A549 (cell line): ENCODE data around the gene LCN12. TPM values are rescaled to one million over a fixed set of nuclear protein-coding genes. Genes with fewer than 3 reads are reported as not detected.

Experiments
- ATAC-seq, 2 experiments: fragments of 200-7000 bp in 1 of 2; fragments of >200 bp in 1 of 2; cut with Nextera tagmentation in 1 of 2; cut with Tn5 transposase in 1 of 2; 3 replicates each; pipeline versions ENCODE4 v1.8.0 to v1.9.1; 2018 to 2020; ENCODE audit warnings: mild to moderate bottlenecking in 1 of 2, moderate library complexity in 1 of 2
- CTCF ChIA-PET: fragments of 300-600 bp; sonication (Branson Sonifier 250); formaldehyde crosslinking; extraction: SDS; loops from one replicate; lab custom pipeline; 2021; ENCODE audit warnings: antibody characterized with exemption, inconsistent platforms; lab: Yijun Ruan, JAX
- POLR2A ChIA-PET: fragments of 350-600 bp; formaldehyde crosslinking; extraction: SDS; loops from one replicate; lab custom pipeline; 2021; ENCODE audit warnings: antibody characterized with exemption, inconsistent platforms; lab: Yijun Ruan, JAX
- DNase-seq, 2 experiments: peaks; one replicate each; pipeline versions ENCODE4 v3.0.0 to v3.0.0-alpha.2; 2011 to 2016; ENCODE audit warnings: low read depth in 1 of 2, low spot score in 1 of 2
- FAIRE-seq: peaks from 2 replicates; lab custom pipeline; 2011; peaks lifted over from hg19 to GRCh38; lab: Jason Lieb, UNC
- H3K27ac ChIP-seq, 2 experiments: fragments of >200 bp; sonication (Bioruptor Twin); formaldehyde crosslinking; 3 replicates each; pipeline ENCODE4 v1.5.1; 2016 to 2017
- H3K4me1 ChIP-seq: fragments of >200 bp; sonication (Bioruptor Twin); formaldehyde crosslinking; 3 replicates; pipeline ENCODE4 v1.6.1; 2016
- H3K4me2 ChIP-seq: fragments of >200 bp; sonication (Bioruptor Twin); formaldehyde crosslinking; 3 replicates; pipeline ENCODE4 v1.6.1; 2016
- H3K4me3 ChIP-seq: fragments of >200 bp; sonication (Bioruptor Twin); formaldehyde crosslinking; 3 replicates; pipeline ENCODE4 v1.5.1; 2016
- H3K9me3 ChIP-seq: fragments of >200 bp; sonication (Bioruptor Twin); formaldehyde crosslinking; 3 replicates; pipeline ENCODE4 v1.6.1; 2016
- E2F6 ChIP-seq: IDR thresholded peaks from 2 replicates; pipeline ENCODE4 v1.6.1; 2012; ENCODE audit warnings: low read depth, borderline replicate concordance
- EHMT2 ChIP-seq: fragments of 200-600 bp; sonication (generic); IDR thresholded peaks from 2 replicates; pipeline ENCODE4 v1.6.1; 2016; ENCODE audit warnings: antibody characterized with exemption, low read depth, mild to moderate bottlenecking, moderate library complexity
- FOSB ChIP-seq: fragments of 250-450 bp; sonication (Bioruptor Pico); IDR thresholded peaks from 2 replicates; pipeline ENCODE4 v1.5.0; 2020; ENCODE audit warnings: mild to moderate bottlenecking, moderate library complexity
- FOXS1 ChIP-seq: fragments of 250-450 bp; sonication (Bioruptor Pico); IDR thresholded peaks from 2 replicates; pipeline ENCODE4 v1.5.0; 2020; ENCODE audit warnings: mild to moderate bottlenecking, moderate library complexity
- GATA3 ChIP-seq: IDR thresholded peaks from 2 replicates; pipeline ENCODE4 v1.6.1; 2012; ENCODE audit warnings: borderline replicate concordance
- HDAC2 ChIP-seq: fragments of 200-600 bp; sonication (generic); IDR thresholded peaks from 2 replicates; pipeline ENCODE4 v1.6.1; 2016
- JUN ChIP-seq, 2 experiments: fragments of >200 bp; sonication (Bioruptor Twin); formaldehyde crosslinking; IDR thresholded peaks; 2 replicates in 1 of 2; 3 replicates in 1 of 2; pipeline ENCODE4 v1.6.1; 2016 to 2017
- JUNB ChIP-seq: fragments of >200 bp; sonication (Bioruptor Twin); formaldehyde crosslinking; IDR thresholded peaks from 2 replicates; pipeline ENCODE4 v1.6.1; 2016
- KDM5A ChIP-seq: fragments of 200-600 bp; sonication (generic); IDR thresholded peaks from 2 replicates; pipeline ENCODE4 v1.6.1; 2016; ENCODE audit warnings: antibody characterized with exemption, mild to moderate bottlenecking
- MAFK ChIP-seq: fragments of 450-650 bp; IDR thresholded peaks from 2 replicates; pipeline ENCODE4 v1.6.1; 2014; ENCODE audit not compliant: partially characterized antibody
- MAX ChIP-seq: IDR thresholded peaks from 2 replicates; pipeline ENCODE4 v1.6.1; 2012
- MAZ ChIP-seq: fragments of 150-350 bp; IDR thresholded peaks from 2 replicates; pipeline ENCODE4 v1.6.1; 2014; ENCODE audit warnings: antibody characterized with exemption, low read depth, low read length, borderline replicate concordance
- POLR2A ChIP-seq: IDR thresholded peaks from 2 replicates; pipeline ENCODE4 v1.6.1; 2012; ENCODE audit warnings: mild to moderate bottlenecking, low read length
- POLR2AphosphoS2 ChIP-seq: conservative IDR thresholded peaks from 2 replicates; pipeline ENCODE4 v1.6.1; 2012; ENCODE audit warnings: low read length, improper control_type of control experiment, inconsistent platforms
- RAD21 ChIP-seq, 2 experiments: fragments of >200 bp in 1 of 2; sonication (Bioruptor Twin) in 1 of 2; formaldehyde crosslinking in 1 of 2; IDR thresholded peaks in 1 of 2; conservative IDR thresholded peaks in 1 of 2; 2 replicates in 1 of 2; 3 replicates in 1 of 2; pipeline ENCODE4 v1.6.1; 2012 to 2018; ENCODE audit warnings: inconsistent platforms in 1 of 2
- REST ChIP-seq: fragments of 200-600 bp; sonication (generic); IDR thresholded peaks from 2 replicates; pipeline ENCODE4 v1.6.1; 2016; ENCODE audit warnings: antibody characterized with exemption, mild to moderate bottlenecking, moderate library complexity
- TFCP2L1 ChIP-seq: fragments of 250-450 bp; sonication (Bioruptor Pico); IDR thresholded peaks from 2 replicates; pipeline ENCODE4 v1.5.0; 2021; ENCODE audit warnings: mild to moderate bottlenecking
- ZC3H11A ChIP-seq: fragments of 450-650 bp; IDR thresholded peaks from 2 replicates; pipeline ENCODE4 v1.6.1; 2014; ENCODE audit warnings: antibody characterized with exemption, mild to moderate bottlenecking
- ZFP36 ChIP-seq: fragments of 450-650 bp; IDR thresholded peaks from 2 replicates; pipeline ENCODE4 v1.6.1; 2014; ENCODE audit warnings: borderline replicate concordance; ENCODE audit not compliant: partially characterized antibody
- WGBS: methylation state at CpG from one replicate; pipeline ENCODE4 v1.1.6; 2017; ENCODE audit errors: missing lambda C conversion rate; 5-methylcytosine and 5-hydroxymethylcytosine counted together
- polyA plus RNA-seq, 4 experiments: library from polyadenylated mRNA; depleted of rRNA in 3 of 4; stranded (reverse); fragments of >200 nt; fragmentation: RNase III in 1 of 4; extraction: RNeasy Plus Mini Kit Qiagen cat#74134 plus additional on column Dnase treatment in 1 of 4; gene quantifications; 2 replicates in 3 of 4; 3 replicates in 1 of 4; pipeline ENCODE4 v1.2.3, GENCODE V29; 2011 to 2017
- TF ChIP-seq, protein P1 (sequence below): fragments of >200 bp; sonication (Bioruptor Twin); formaldehyde crosslinking; IDR thresholded peaks from 2 replicates; pipeline ENCODE4 v1.6.1; 2016
- TF ChIP-seq, protein P2 (sequence below): fragments of 150-350 bp; IDR thresholded peaks from 2 replicates; pipeline ENCODE4 v1.6.1; 2014; ENCODE audit warnings: low read depth, mild to moderate bottlenecking, low read length

LCN12 gene
- polyA plus RNA-seq, 2 of the 4 experiments (the other 2 are of a cell fraction): 0.74 to 3.0 TPM

DNA sequence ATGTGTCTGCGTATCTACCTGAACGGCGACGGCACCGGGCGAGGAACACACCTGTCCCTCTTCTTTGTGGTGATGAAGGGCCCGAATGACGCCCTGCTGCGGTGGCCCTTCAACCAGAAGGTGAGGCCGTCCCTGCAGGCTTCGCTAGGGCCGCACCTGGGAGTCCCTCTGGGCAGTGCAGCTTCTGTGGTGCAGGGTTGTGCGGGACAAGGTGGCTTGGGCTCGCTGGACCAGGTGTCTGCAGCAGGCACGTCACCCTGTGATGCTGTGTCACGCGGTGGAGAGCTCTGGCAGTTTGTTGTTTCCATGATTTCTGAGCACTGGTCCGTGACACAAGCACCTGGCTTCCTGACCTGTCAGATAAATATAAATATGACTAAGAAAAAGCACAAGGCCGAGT is 28.2 kb upstream of the LCN12 start:
- FAIRE-seq (no peak), DNase-seq (no peak), ATAC-seq (no peak)
- no peak overlapping the region for H3K4me3 ChIP-seq
- TF ChIP-seq KDM5A (no peak), FOXS1 (CRISPR knock-in tag) (no peak), FOSB (CRISPR knock-in tag) (no peak), HDAC2 (no peak), REST (no peak), POLR2AphosphoS2 (no peak), MAFK (no peak), EHMT2 (no peak), ZFP36 (no peak), POLR2A (no peak), GATA3 (no peak), MAZ (no peak), E2F6 (no peak), MAX (no peak), JUNB (no peak), TFCP2L1 (CRISPR knock-in tag) (no peak)
- TF ChIP-seq, protein P1, sequence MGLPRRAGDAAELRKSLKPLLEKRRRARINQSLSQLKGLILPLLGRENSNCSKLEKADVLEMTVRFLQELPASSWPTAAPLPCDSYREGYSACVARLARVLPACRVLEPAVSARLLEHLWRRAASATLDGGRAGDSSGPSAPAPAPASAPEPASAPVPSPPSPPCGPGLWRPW: no peak
- TF ChIP-seq, protein P2, sequence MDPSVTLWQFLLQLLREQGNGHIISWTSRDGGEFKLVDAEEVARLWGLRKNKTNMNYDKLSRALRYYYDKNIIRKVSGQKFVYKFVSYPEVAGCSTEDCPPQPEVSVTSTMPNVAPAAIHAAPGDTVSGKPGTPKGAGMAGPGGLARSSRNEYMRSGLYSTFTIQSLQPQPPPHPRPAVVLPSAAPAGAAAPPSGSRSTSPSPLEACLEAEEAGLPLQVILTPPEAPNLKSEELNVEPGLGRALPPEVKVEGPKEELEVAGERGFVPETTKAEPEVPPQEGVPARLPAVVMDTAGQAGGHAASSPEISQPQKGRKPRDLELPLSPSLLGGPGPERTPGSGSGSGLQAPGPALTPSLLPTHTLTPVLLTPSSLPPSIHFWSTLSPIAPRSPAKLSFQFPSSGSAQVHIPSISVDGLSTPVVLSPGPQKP: no peak
- H3K9me3 ChIP-seq: no peaks in the 10 kb centered on the region
- peaks cover 10% of the 10 kb centered on the region; the same call in 1 of the 3 replicates for H3K4me1 ChIP-seq
- CTCF ChIA-PET: interaction anchor here (1.9 kb wide), 1 partner anchor 16 kb away, joined by 7 read pairs; no protein-coding TSS in a partner anchor
- WGBS: 93% methylated on average over 18 of the region's 19 CpGs
- peak overlapping the region in 1 of 2 experiments; percentile 17; a peak in 1 of 6 replicates for H3K27ac ChIP-seq
- H3K4me2 ChIP-seq: no peak overlapping the region
- POLR2A ChIA-PET: no interaction called here

DNA sequence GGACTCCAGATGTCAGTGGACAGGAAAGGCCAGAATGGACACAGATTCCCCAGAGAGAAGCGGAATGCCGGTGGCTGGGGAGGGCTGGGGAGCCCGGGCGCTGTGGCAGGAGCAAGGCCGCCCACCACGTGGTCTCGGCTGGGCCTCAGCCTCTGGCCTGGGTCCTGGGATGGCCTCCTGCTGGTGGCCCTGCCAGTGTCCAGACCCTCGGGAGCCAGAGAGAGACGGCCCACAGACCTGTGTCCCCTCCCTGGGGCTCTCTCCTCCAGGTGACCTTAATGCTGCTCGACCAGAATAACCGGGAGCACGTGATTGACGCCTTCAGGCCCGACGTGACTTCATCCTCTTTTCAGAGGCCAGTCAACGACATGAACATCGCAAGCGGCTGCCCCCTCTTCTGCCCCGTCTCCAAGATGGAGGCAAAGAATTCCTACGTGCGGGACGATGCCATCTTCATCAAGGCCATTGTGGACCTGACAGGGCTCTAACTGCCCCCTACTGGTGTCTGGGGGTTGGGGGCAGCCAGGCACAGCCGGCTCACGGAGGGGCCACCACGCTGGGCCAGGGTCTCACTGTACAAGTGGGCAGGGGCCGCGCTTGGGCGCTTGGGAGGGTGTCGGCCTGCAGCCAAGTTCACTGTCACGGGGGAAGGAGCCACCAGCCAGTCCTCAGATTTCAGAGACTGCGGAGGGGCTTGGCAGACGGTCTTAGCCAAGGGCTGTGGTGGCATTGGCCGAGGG is 26.5 kb upstream of the LCN12 start:
- Histone ChIP-seq H3K4me1 (peaks cover 10% of the 10 kb centered on the region; the same call in 1 of the 3 replicates), H3K4me2 (no peak overlapping the region), H3K27ac (peak overlapping the region in 1 of 2 experiments; percentile 54; a peak in 2 of 6 replicates), H3K4me3 (no peak overlapping the region), H3K9me3 (no peaks in the 10 kb centered on the region)
- CTCF ChIA-PET: interaction anchor here (0.6 to 2.4 kb wide), 15 partner anchors 9 to 110 kb away, joined by 3 to 10 read pairs (median 4); no protein-coding TSS in a partner anchor
- DNase-seq (no peak), FAIRE-seq (no peak), ATAC-seq (peak in 1 of 2 experiments; percentile 41; a peak in 3 of 6 replicates)
- POLR2A ChIA-PET: no interaction called here
- TF ChIP-seq JUN (IDR thresholded peaks at IDR 0.05) (0 out of 5 replicates have a peak, but pooled peaks of 1 of the 2 experiments have one; percentile 8), RAD21 (conservative IDR thresholded peaks at IDR 0.05 in 1 of 2, IDR thresholded peaks at IDR 0.05 in 1 of 2) (0 out of 5 replicates have a peak, but pooled peaks of 1 of the 2 experiments have one; percentile 17), ZC3H11A (no peak)
- 92% methylated on average over 30 of the region's 33 CpGs for WGBS
